ENCODE measurements around the gene MCF2L. TPM values are rescaled to one million over a fixed set of nuclear protein-coding genes. Genes with fewer than 3 reads are reported as not detected.

MCF2L gene
- polyA plus RNA-seq, 5 donors, result 22.2 to 33.9 (median 29.1) TPM

GRCh38 chr13:112943309-112944125 lies 25.5 kb upstream of the MCF2L start:
- DNase-seq, result peak in 1 of 2 donors; percentile 49

DNA sequence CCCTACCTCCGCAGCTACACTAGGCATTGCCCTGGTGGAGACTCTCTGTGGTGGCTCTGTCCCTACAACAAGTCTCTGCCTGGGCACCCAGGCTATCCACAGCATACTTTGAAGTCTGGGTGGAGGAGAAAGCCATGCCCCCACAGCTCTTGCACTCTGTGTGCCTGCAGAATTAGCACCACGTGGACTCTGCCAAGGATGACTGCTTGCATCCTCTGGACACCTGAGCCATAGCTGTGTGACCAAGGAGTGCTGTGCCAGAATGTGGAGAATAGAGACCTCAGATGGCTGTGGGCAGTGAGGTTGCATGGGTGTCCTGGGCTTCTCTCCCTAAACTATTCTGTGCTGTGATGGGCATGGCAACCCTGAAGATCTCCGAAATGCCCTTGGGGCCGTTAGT lies 21.2 kb upstream of the MCF2L start:
- DNase-seq, result no peak

- no peak for DNase-seq
Observed at GRCh38 chr13:112951674-112952371, 17.2 kb upstream of the MCF2L start.

- DNase-seq, result no peak
Observed at GRCh38 chr13:112952759-112953551, 16.1 kb upstream of the MCF2L start.

- no peak for DNase-seq
Observed at GRCh38 chr13:112953591-112954487, 15.2 kb upstream of the MCF2L start.

DNA sequence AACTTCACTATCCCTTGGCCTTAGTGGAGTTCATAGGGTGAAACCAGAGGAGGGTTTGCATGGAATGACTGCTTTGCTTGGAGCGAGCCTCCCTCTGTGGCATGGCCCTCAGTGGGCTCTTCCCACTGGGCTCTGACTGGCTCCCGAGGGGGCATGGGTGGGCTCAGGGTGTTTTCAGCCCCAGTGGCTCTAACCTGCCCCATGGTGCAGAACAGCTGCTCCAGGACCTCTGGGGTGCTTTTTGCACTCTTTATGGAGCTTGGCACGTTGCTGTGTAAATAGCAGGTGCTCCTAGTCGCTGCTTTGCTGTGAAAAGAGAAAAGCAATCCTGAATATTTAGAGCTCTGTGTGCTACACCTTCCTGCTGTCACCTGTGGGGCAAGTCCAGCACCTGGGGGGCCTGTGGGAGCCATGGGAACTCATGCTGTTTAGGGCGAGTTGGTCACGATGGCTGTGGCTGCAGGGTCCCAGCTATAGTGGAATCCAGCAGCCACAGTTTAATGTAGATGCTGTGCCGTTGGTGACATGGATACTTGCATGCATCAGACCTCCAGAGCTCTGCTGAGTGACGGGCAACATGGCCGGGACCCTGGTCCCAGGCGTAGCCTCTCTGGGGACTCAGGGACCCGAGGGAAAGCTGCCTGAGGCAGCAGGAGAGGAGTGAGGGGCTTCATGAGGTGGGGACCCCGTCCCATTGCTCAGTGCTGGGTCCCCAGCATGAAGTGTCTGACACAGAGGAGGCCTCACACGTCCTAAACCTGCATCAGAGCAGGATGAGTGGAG lies 14.3 kb upstream of the MCF2L start:
- DNase-seq, result no peak

GRCh38 chr13:112955271-112955937 lies 13.6 kb upstream of the MCF2L start:
- DNase-seq, result no peak

DNA sequence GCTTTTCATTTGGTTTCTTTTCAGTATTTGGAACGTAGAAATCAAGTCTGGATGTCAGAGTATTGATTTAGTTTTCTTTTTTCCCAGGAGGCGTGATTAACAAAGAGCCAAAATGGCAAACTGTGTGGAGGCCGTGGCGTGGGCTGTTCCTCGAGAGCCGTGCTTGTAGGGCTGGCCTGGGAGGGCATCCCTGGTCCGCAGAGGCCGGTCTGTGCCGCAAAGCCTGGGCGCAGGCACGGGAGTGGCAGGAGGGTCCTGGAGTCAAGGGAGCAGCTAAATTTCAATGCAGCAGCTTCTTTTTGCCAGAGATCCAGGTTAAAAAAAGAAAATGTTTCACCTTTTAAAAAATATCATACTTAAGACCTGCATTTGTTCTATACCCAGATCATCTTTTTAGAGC lies 13.1 kb upstream of the MCF2L start:
- no peak for DNase-seq

- DNase-seq, result no peak
Observed at GRCh38 chr13:112956571-112957294, 12.3 kb upstream of the MCF2L start.

- no peak for DNase-seq
Observed at GRCh38 chr13:112957295-112957677, 11.7 kb upstream of the MCF2L start.

DNA sequence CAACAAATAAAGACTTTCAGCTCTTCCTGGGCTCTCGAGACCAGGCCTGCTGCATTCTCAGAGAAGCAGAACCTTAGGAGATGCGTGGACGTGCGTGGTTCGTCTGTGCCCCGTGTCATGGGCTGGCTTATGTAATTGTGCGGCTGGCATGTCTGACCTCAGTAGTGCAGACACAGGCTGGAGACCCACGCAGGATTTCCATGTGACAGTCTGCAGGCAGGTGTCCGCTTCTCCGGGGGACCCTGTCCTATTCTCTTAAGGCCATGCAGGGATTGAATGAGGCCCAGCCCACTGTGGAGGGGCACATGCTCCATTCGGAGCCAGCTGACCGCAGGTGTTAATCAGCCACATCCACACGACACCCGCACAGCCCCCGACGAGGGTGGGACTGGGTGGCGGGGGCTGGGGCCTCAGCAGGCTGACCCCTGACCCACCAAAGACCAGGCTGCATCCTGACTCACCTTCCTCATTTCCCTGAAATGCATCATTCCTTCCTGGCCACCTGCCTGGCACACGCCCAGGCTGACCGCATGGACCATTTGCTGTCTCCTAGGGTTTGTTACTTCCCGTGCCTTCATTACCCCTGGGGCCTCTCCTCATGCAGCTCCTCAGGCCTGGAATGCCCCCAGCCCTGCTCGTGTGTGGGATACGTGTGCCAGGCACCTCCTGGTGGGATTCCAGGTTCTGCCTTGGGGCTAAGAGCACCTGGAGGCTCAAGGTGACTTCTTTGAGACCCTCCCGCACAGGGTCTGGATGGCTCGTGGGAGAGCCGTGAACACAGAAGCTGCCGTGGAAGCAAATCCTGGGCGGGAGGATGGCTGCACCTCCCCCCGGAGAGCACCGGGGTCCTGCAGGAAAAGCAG lies 10.7 kb upstream of the MCF2L start:
- DNase-seq, result no peak

- DNase-seq, result peak; percentile 36 to 37
Observed at GRCh38 chr13:112959206-112959605, 9.8 kb upstream of the MCF2L start.

DNA sequence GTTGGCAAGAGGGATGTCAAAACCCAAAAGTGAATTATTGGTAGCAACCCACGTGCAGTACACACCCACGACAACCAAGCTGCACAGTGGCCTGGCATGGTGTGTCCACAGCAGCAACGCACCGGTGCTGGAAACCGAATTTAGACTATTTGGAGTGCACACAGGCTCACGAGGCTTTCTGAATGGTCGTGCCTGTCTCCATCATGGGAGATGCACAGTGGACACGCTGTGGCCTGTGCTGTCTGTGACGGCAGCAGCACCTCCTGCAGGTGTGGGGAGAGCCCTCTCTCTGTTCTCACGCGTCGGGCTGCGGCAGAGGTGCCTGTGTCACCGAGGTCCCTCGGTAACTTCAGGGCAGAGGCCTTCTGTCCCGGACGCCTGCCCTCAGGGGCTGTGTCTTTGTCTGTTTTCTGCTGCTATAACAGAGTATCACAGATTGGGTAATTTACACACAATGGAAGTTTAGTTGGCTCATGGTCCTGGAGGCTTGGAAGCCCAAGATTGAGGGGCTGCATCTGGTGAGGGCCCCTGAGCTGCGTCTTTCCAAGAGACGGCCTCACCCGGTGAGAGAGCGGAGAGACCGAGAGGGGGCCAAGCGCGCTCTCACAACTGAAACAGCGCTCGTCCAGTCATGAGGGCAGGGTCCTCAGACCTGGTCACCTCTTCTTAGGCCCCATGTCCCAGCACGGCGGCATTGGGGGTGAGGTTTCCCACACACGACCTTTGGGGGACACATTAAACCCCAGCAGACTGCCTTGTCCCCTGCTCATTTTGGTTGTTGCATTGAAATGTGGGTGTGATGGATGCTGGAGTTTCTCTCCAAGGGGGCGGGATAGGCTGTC lies 9.1 kb upstream of the MCF2L start:
- no peak for DNase-seq

- DNase-seq, result no peak
Observed at GRCh38 chr13:112960706-112961105, 8.3 kb upstream of the MCF2L start.

GRCh38 chr13:112961457-112962369 lies 7.3 kb upstream of the MCF2L start:
- no peak for DNase-seq

GRCh38 chr13:112962396-112962795 lies 6.6 kb upstream of the MCF2L start:
- DNase-seq, result no peak
